A549 (cell line): ENCODE measurements around the gene TCF7L2. TPM values are rescaled to one million over a fixed set of nuclear protein-coding genes. Genes with fewer than 3 reads are reported as not detected.

Experiments used
- ATAC-seq, 2 experiments: fragments of 200-7000 bp in 1 of 2; fragments of >200 bp in 1 of 2; cut with Nextera tagmentation in 1 of 2; cut with Tn5 transposase in 1 of 2; 3 replicates each; pipeline versions ENCODE4 v1.8.0 to v1.9.1; 2018 to 2020; ENCODE audit warnings: mild to moderate bottlenecking in 1 of 2, moderate library complexity in 1 of 2
- CTCF ChIA-PET: fragments of 300-600 bp; sonication (Branson Sonifier 250); formaldehyde crosslinking; extraction: SDS; loops from one replicate; lab custom pipeline; 2021; ENCODE audit warnings: antibody characterized with exemption, inconsistent platforms; lab: Yijun Ruan, JAX
- POLR2A ChIA-PET: fragments of 350-600 bp; formaldehyde crosslinking; extraction: SDS; loops from one replicate; lab custom pipeline; 2021; ENCODE audit warnings: antibody characterized with exemption, inconsistent platforms; lab: Yijun Ruan, JAX
- DNase-seq, 2 experiments: peaks; one replicate each; pipeline versions ENCODE4 v3.0.0 to v3.0.0-alpha.2; 2011 to 2016; ENCODE audit warnings: low read depth in 1 of 2, low spot score in 1 of 2
- FAIRE-seq: peaks from 2 replicates; lab custom pipeline; 2011; peaks lifted over from hg19 to GRCh38; lab: Jason Lieb, UNC
- H3K27ac ChIP-seq, 2 experiments: fragments of >200 bp; sonication (Bioruptor Twin); formaldehyde crosslinking; 3 replicates each; pipeline ENCODE4 v1.5.1; 2016 to 2017
- H3K4me1 ChIP-seq: fragments of >200 bp; sonication (Bioruptor Twin); formaldehyde crosslinking; 3 replicates; pipeline ENCODE4 v1.6.1; 2016
- H3K4me2 ChIP-seq: fragments of >200 bp; sonication (Bioruptor Twin); formaldehyde crosslinking; 3 replicates; pipeline ENCODE4 v1.6.1; 2016
- H3K4me3 ChIP-seq: fragments of >200 bp; sonication (Bioruptor Twin); formaldehyde crosslinking; 3 replicates; pipeline ENCODE4 v1.5.1; 2016
- H3K9me3 ChIP-seq: fragments of >200 bp; sonication (Bioruptor Twin); formaldehyde crosslinking; 3 replicates; pipeline ENCODE4 v1.6.1; 2016
- BCL3 ChIP-seq: fragments of >200 bp; sonication (Bioruptor Twin); formaldehyde crosslinking; IDR thresholded peaks from 3 replicates; pipeline ENCODE4 v1.6.1; 2016
- CBX2 ChIP-seq: fragments of 200-600 bp; sonication (generic); IDR thresholded peaks from 2 replicates; pipeline ENCODE4 v1.6.1; 2016; ENCODE audit warnings: low read depth, mild to moderate bottlenecking, borderline replicate concordance
- E2F6 ChIP-seq: IDR thresholded peaks from 2 replicates; pipeline ENCODE4 v1.6.1; 2012; ENCODE audit warnings: low read depth, borderline replicate concordance
- EHF ChIP-seq: fragments of 250-450 bp; sonication (Bioruptor Pico); IDR thresholded peaks from 2 replicates; pipeline ENCODE4 v1.5.0; 2020; ENCODE audit warnings: mild to moderate bottlenecking
- ESRRA ChIP-seq: fragments of 150-350 bp; IDR thresholded peaks from 2 replicates; pipeline ENCODE4 v1.6.1; 2014; ENCODE audit warnings: mild to moderate bottlenecking, low read length, borderline replicate concordance
- GATA3 ChIP-seq: IDR thresholded peaks from 2 replicates; pipeline ENCODE4 v1.6.1; 2012; ENCODE audit warnings: borderline replicate concordance
- HOXB13 ChIP-seq: fragments of 250-450 bp; sonication (Bioruptor Pico); IDR thresholded peaks from 2 replicates; pipeline ENCODE4 v1.5.0; 2020; ENCODE audit warnings: low read depth, mild to moderate bottlenecking, moderate library complexity
- KDM5A ChIP-seq: fragments of 200-600 bp; sonication (generic); IDR thresholded peaks from 2 replicates; pipeline ENCODE4 v1.6.1; 2016; ENCODE audit warnings: antibody characterized with exemption, mild to moderate bottlenecking
- PBX3 ChIP-seq: IDR thresholded peaks from 2 replicates; pipeline ENCODE4 v1.6.1; 2012
- PHF8 ChIP-seq: fragments of 200-600 bp; sonication (generic); IDR thresholded peaks from 2 replicates; pipeline ENCODE4 v1.6.1; 2016; ENCODE audit warnings: low read depth, mild to moderate bottlenecking, antibody characterized with exemption, moderate library complexity, borderline replicate concordance
- POLR2A ChIP-seq: IDR thresholded peaks from 2 replicates; pipeline ENCODE4 v1.6.1; 2012; ENCODE audit warnings: mild to moderate bottlenecking, low read length
- RAD21 ChIP-seq, 2 experiments: fragments of >200 bp in 1 of 2; sonication (Bioruptor Twin) in 1 of 2; formaldehyde crosslinking in 1 of 2; IDR thresholded peaks in 1 of 2; conservative IDR thresholded peaks in 1 of 2; 2 replicates in 1 of 2; 3 replicates in 1 of 2; pipeline ENCODE4 v1.6.1; 2012 to 2018; ENCODE audit warnings: inconsistent platforms in 1 of 2
- RNF2 ChIP-seq: fragments of 200-600 bp; sonication (generic); IDR thresholded peaks from 2 replicates; pipeline ENCODE4 v1.6.1; 2016; ENCODE audit warnings: low read depth, mild to moderate bottlenecking, antibody characterized with exemption, moderate library complexity, borderline replicate concordance
- ZC3H11A ChIP-seq: fragments of 450-650 bp; IDR thresholded peaks from 2 replicates; pipeline ENCODE4 v1.6.1; 2014; ENCODE audit warnings: antibody characterized with exemption, mild to moderate bottlenecking
- ZNF302 ChIP-seq: fragments of 250-450 bp; sonication (Bioruptor Pico); IDR thresholded peaks from 2 replicates; pipeline ENCODE4 v1.9.0; 2021; ENCODE audit warnings: inconsistent platforms, mild to moderate bottlenecking, moderate library complexity
- WGBS: methylation state at CpG from one replicate; pipeline ENCODE4 v1.1.6; 2017; ENCODE audit errors: missing lambda C conversion rate; 5-methylcytosine and 5-hydroxymethylcytosine counted together
- polyA plus RNA-seq, 4 experiments: library from polyadenylated mRNA; depleted of rRNA in 3 of 4; stranded (reverse); fragments of >200 nt; fragmentation: RNase III in 1 of 4; extraction: RNeasy Plus Mini Kit Qiagen cat#74134 plus additional on column Dnase treatment in 1 of 4; gene quantifications; 2 replicates in 3 of 4; 3 replicates in 1 of 4; pipeline ENCODE4 v1.2.3, GENCODE V29; 2011 to 2017
- TF ChIP-seq, protein P1 (sequence below): fragments of 250-450 bp; sonication (Bioruptor Pico); IDR thresholded peaks from 2 replicates; pipeline ENCODE4 v1.5.0; 2021; ENCODE audit warnings: mild to moderate bottlenecking, moderate library complexity, borderline replicate concordance

TCF7L2 gene
- polyA plus RNA-seq, 2 of the 4 experiments (the other 2 are of a cell fraction), result 11.3 to 14.5 TPM

GRCh38 chr10:112952282-112953173, 2.5 kb downstream of the TCF7L2 start:
- H3K4me1 ChIP-seq, result peaks cover 38% of the 10 kb centered on the region
- peak; percentile 26 to 30; a peak in 5 of 6 replicates for ATAC-seq
- peak overlapping the region; percentile 84 for H3K4me3 ChIP-seq
- CTCF ChIA-PET, result interaction anchor here (1.0 kb wide), 2 partner anchors 13 to 432 kb away, joined by 3 read pairs; no protein-coding TSS in a partner anchor
- no peak for FAIRE-seq
- peak overlapping the region; percentile 98 for H3K4me2 ChIP-seq
- WGBS, result 1% methylated on average over 53 of the region's 59 CpGs
- peak in 1 of 2 experiments; percentile 48 for DNase-seq
- POLR2A ChIA-PET, result interaction anchor here (5.3 kb wide), 1 partner anchor 121 kb away, joined by 20 read pairs; no protein-coding TSS in a partner anchor
- H3K9me3 ChIP-seq, result no peaks in the 10 kb centered on the region
- TF ChIP-seq PHF8 (0 out of 2 replicates have a peak, but pooled peaks have one; percentile 10), POLR2A (peak; percentile 22; the same call in 1 of the 2 replicates), ESRRA (no peak), KDM5A (no peak), RNF2 (no peak)
- H3K27ac ChIP-seq, result peak overlapping the region; percentile 98 to 99

GRCh38 chr10:112953174-112954159, 3.4 kb downstream of the TCF7L2 start:
- DNase-seq (peak in 1 of 2 experiments; percentile 51), FAIRE-seq (peak; percentile 63)
- POLR2A ChIA-PET, result interaction anchor here (0.8 to 5.3 kb wide), 3 partner anchors 120 to 236 kb away, joined by 3 to 20 read pairs (median 7); no protein-coding TSS in a partner anchor
- peak overlapping the region; percentile 98 to 99 for H3K27ac ChIP-seq
- TF ChIP-seq PBX3 (no peak), HOXB13 (CRISPR knock-in tag) (peak; percentile 22; the same call in 1 of the 2 replicates), ZNF302 (CRISPR knock-in tag) (no peak), GATA3 (0 out of 2 replicates have a peak, but pooled peaks have one; percentile 24), RAD21 (conservative IDR thresholded peaks at IDR 0.05 in 1 of 2, IDR thresholded peaks at IDR 0.05 in 1 of 2) (peak in 1 of 2 experiments; percentile 21; a peak in 2 of 5 replicates), CBX2 (no peak), KDM5A (no peak)
- TF ChIP-seq, all 56 proteins: peak for 3
- ATAC-seq, result no peak
- Histone ChIP-seq H3K4me3 (peak overlapping the region; percentile 84), H3K4me2 (peak overlapping the region; percentile 98), H3K9me3 (no peaks in the 10 kb centered on the region), H3K4me1 (peaks cover 47% of the 10 kb centered on the region)
- CTCF ChIA-PET, result interaction anchor here (1.0 to 1.4 kb wide), 3 partner anchors 12 to 431 kb away, joined by 3 read pairs; no protein-coding TSS in a partner anchor
- 1% methylated on average over 26 of the region's 26 CpGs for WGBS

GRCh38 chr10:112954974-112955581, 5.0 kb downstream of the TCF7L2 start:
- POLR2A ChIA-PET, result interaction anchor here (0.5 to 5.3 kb wide), 3 partner anchors 119 to 132 kb away, joined by 3 to 20 read pairs (median 6); no protein-coding TSS in a partner anchor
- CTCF ChIA-PET, result interaction anchor here (0.8 to 1.8 kb wide), 6 partner anchors 10 to 390 kb away, joined by 3 to 6 read pairs (median 3); no protein-coding TSS in a partner anchor
- 10% methylated on average over 7 of the region's 7 CpGs for WGBS
- DNase-seq (no peak), FAIRE-seq (peak; percentile 54), ATAC-seq (no peak)
- peak overlapping the region; percentile 98 for H3K4me2 ChIP-seq
- peaks cover 52% of the 10 kb centered on the region for H3K4me1 ChIP-seq
- TF ChIP-seq ZC3H11A (no peak), E2F6 (no peak), EHF (CRISPR knock-in tag) (no peak), BCL3 (no peak)
- TF ChIP-seq, protein P1, sequence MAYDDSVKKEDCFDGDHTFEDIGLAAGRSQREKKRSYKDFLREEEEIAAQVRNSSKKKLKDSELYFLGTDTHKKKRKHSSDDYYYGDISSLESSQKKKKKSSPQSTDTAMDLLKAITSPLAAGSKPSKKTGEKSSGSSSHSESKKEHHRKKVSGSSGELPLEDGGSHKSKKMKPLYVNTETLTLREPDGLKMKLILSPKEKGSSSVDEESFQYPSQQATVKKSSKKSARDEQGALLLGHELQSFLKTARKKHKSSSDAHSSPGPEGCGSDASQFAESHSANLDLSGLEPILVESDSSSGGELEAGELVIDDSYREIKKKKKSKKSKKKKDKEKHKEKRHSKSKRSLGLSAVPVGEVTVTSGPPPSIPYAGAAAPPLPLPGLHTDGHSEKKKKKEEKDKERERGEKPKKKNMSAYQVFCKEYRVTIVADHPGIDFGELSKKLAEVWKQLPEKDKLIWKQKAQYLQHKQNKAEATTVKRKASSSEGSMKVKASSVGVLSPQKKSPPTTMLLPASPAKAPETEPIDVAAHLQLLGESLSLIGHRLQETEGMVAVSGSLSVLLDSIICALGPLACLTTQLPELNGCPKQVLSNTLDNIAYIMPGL (CRISPR knock-in tag), result no peak
- H3K9me3 ChIP-seq, result no peaks in the 10 kb centered on the region
- H3K4me3 ChIP-seq, result peak overlapping the region; percentile 84
- H3K27ac ChIP-seq, result peak overlapping the region; percentile 88 to 98
